Activated naive CD8-positive, alpha-beta T cell (primary cell): ENCODE measurements around the gene SELPLG.
"Not testable (repeated sequence)": the region's sequence is repeated elsewhere in the genome, so short reads cannot be mapped to it uniquely, and the experiment has no call there.

Experiments
- H3K27ac Mint-ChIP-seq: one replicate; pipeline ENCODE4 v1.8.0; 2021; ENCODE audit warnings: mixed read lengths
- H3K27me3 Mint-ChIP-seq: one replicate; pipeline ENCODE4 v1.8.0; 2021; ENCODE audit warnings: mixed read lengths
- H3K36me3 Mint-ChIP-seq: one replicate; pipeline ENCODE4 v1.8.0; 2021; ENCODE audit warnings: mixed read lengths
- H3K4me1 Mint-ChIP-seq: one replicate; pipeline ENCODE4 v1.8.0; 2021; ENCODE audit warnings: low read depth, mixed read lengths
- H3K4me3 Mint-ChIP-seq: one replicate; pipeline ENCODE4 v1.8.0; 2021; ENCODE audit warnings: mild to moderate bottlenecking, mixed read lengths
- H3K9me3 Mint-ChIP-seq: one replicate; pipeline ENCODE4 v1.8.0; 2021; ENCODE audit warnings: low read depth, mixed read lengths

SELPLG gene

DNA sequence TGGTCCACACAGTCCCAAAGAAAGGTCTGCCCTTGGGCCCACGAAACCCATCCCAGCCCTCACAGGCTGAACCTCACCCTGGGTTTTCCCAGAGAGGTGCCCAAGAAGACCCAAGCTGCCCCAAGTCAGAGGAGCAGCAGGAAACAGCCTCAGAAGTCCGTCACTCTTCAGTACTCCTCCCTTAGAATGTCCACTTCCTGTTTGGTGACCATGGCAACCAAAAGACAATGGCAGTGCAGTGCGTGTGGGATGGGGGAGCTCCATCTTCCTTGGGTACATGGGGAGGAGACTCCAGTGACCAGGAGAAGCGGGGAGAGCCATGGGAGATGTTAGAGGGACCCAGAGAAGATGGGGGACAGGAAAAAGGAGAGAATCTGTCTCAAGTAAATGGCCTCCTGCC lies 11.3 kb downstream of the SELPLG start:
- no peaks in the 10 kb centered on the region for H3K27me3 Mint-ChIP-seq
- H3K4me3 Mint-ChIP-seq: no peak overlapping the region
- peaks cover 63% of the 10 kb centered on the region for H3K4me1 Mint-ChIP-seq
- peak overlapping the region; percentile 97 for H3K27ac Mint-ChIP-seq
- peaks cover 9% of the 10 kb centered on the region for H3K36me3 Mint-ChIP-seq
- no peaks in the 10 kb centered on the region for H3K9me3 Mint-ChIP-seq

DNA sequence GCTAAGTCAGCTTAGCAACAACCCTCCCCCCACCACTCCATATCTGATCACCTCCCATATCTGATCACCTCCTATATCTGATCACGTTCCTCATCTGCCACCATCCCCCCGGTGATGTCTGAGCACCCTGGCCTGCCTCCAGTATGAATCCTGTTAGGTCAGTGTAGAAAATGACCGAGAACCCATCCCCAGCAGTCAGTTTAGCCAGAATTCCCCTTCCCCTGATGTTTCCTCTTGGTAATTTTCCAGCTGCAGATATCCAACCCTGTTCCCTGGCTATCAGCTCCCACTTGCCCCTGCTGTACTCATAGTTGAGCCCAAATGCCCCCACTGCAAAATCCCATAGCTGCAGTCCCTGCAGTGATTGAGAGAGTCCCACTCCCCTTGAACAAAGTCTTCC lies 12.5 kb downstream of the SELPLG start:
- no peak overlapping the region for H3K4me3 Mint-ChIP-seq
- H3K27ac Mint-ChIP-seq: peak overlapping the region; percentile 97
- peaks cover 9% of the 10 kb centered on the region for H3K36me3 Mint-ChIP-seq
- no peaks in the 10 kb centered on the region for H3K9me3 Mint-ChIP-seq
- peaks cover 71% of the 10 kb centered on the region for H3K4me1 Mint-ChIP-seq
- H3K27me3 Mint-ChIP-seq: no peaks in the 10 kb centered on the region

DNA sequence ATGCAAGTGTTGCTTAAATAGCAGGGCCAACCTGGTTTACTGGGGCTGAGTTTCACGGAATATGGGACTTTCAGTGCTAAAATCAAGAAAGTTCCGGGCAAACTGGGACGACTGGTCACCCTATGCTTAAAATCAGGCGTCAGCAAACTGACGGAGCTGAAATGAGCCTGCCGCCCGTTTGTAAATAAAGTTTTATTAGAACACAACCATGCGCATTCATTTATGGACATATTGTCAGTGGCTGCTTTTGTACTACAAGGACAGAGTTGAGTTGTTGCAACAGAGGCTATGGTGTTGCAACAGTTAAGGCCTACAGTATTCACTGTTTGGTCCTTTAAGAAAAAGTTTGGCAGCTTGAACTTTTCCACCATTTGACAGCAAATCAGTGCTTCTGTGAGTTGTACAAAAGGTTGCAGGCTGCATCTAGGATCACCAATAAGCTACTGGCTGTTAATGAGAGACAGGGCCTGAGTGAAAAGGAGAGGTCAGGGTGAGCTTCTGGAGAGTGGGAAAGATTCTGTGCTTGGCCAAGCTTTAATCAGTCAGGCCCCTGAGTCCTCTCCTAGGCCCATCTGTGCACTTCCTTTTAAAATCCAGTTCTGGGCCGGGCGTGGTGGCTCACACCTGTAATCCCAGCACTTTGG lies 13.3 kb downstream of the SELPLG start:
- Mint-ChIP-seq H3K4me1 (peaks cover 70% of the 10 kb centered on the region), H3K9me3 (no peaks in the 10 kb centered on the region), H3K27ac (peak overlapping the region; percentile 47), H3K4me3 (no peak overlapping the region), H3K36me3 (peaks cover 9% of the 10 kb centered on the region), H3K27me3 (no peaks in the 10 kb centered on the region)

DNA sequence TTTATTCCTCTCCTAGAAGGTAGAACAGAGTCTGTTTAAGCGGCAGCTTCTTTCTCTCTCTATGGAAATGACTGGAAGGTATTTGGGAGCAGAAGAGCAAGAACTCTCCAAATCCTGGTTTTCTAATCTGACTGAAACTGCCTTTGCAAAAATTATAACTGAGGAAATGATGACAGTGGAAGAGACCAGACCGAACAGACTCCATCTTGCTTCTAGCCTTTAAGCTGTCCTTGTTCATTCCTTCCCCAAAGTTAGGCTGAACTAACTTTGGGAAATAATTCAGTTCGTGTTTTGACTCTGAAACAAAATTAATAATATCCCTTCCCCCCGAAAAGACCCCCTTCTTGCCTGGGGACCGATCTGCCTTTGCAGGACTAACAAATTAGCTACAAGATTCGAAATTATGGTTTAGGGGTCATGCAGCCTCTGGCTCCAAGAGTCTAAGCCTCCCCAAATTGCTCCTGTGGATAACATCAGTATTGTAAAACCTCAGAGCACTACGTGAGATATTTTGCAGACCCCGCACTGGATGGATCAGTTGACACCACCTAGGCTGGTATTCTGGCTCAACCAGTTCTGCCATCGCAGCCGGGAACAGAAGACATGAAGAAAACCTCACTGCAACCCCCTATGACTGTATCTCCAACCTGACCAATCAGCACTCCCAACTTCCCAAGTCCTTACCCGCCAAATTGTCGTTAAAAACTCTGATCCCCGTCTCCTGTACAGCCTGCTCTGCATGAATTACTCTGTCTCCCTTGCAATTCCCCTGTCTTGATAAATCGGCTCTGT lies 14.1 kb downstream of the SELPLG start:
- Mint-ChIP-seq H3K4me3 (no peak overlapping the region), H3K27me3 (no peaks in the 10 kb centered on the region), H3K27ac (peak overlapping the region; percentile 47), H3K4me1 (peaks cover 68% of the 10 kb centered on the region), H3K9me3 (no peaks in the 10 kb centered on the region), H3K36me3 (peaks cover 6% of the 10 kb centered on the region)

GRCh38 chr12:108618953-108619274 lies 14.8 kb downstream of the SELPLG start:
- H3K27ac Mint-ChIP-seq: peak overlapping the region; percentile 47
- not testable (repeated sequence) for H3K9me3 Mint-ChIP-seq, H3K27me3 Mint-ChIP-seq, H3K4me3 Mint-ChIP-seq, H3K36me3 Mint-ChIP-seq
- peaks cover 68% of the 10 kb centered on the region for H3K4me1 Mint-ChIP-seq

- no peaks in the 10 kb centered on the region for H3K9me3 Mint-ChIP-seq
- H3K27me3 Mint-ChIP-seq: no peaks in the 10 kb centered on the region
- peaks cover 68% of the 10 kb centered on the region for H3K4me1 Mint-ChIP-seq
- H3K4me3 Mint-ChIP-seq: no peak overlapping the region
- H3K27ac Mint-ChIP-seq: peak overlapping the region; percentile 74
- peaks cover 6% of the 10 kb centered on the region for H3K36me3 Mint-ChIP-seq
Observed at GRCh38 chr12:108618079-108618952, 15.4 kb downstream of the SELPLG start.

DNA sequence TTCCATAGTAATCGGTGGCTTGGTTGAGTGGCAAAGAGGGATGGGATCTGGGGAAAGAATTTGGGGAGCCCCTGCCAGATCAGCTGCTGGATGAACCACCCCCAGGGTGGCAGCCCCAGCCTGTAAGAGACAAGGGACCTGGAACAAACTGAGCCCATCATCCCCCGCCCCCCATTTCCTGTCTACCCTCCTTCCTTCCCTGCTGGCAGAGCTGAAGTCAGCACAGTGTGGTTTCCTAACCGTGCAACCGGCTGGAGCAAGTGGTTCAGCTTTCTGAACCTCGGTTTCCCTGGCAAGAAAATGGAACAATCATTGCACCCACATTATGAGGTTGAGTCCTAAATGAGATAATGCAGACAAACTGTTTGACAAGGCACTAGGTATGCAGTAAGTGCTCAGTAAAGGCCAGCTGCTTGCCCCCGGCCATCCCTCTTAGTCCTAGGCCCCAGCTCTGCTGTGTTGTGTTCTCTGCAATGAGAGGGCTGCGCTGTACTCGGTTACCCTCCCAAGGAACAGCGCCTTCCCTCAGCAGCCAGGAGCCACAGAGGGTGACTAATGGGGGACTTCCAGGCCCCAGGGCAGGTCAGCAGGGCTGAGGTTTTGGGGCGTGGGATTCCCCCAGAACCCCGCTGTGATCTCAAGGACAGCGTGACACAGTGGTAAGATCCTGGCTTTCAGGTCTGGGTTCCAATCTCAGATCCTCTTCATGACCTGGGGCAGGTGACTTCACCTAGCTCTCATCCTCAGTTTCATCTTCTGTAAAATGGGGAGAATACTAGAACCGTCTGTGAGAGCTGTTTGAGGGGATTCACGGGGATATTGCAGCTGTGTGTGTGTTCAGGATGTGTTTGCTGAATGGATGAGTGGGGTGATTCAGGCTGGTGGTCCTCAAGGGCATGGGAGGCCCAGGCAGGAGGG lies 16.5 kb downstream of the SELPLG start:
- Mint-ChIP-seq H3K4me1 (peaks cover 68% of the 10 kb centered on the region), H3K4me3 (peak overlapping the region; percentile 67), H3K27me3 (no peaks in the 10 kb centered on the region), H3K9me3 (no peaks in the 10 kb centered on the region), H3K36me3 (peaks cover 4% of the 10 kb centered on the region), H3K27ac (peak overlapping the region; percentile 97)

GRCh38 chr12:108616359-108616758 lies 17.3 kb downstream of the SELPLG start:
- Mint-ChIP-seq H3K27me3 (no peaks in the 10 kb centered on the region), H3K36me3 (peaks cover 3% of the 10 kb centered on the region), H3K4me3 (peak overlapping the region; percentile 67)

GRCh38 chr12:108615918-108616317 lies 17.8 kb downstream of the SELPLG start:
- Mint-ChIP-seq H3K36me3 (no peaks in the 10 kb centered on the region), H3K4me1 (peaks cover 65% of the 10 kb centered on the region), H3K9me3 (no peaks in the 10 kb centered on the region), H3K4me3 (peak overlapping the region; percentile 67), H3K27ac (peak overlapping the region; percentile 97), H3K27me3 (no peaks in the 10 kb centered on the region)

More at GRCh38 chr12:108616359-108616758, 17.3 kb downstream of the SELPLG start:
- Mint-ChIP-seq H3K27ac (peak overlapping the region; percentile 97), H3K9me3 (no peaks in the 10 kb centered on the region), H3K4me1 (peaks cover 69% of the 10 kb centered on the region)

DNA sequence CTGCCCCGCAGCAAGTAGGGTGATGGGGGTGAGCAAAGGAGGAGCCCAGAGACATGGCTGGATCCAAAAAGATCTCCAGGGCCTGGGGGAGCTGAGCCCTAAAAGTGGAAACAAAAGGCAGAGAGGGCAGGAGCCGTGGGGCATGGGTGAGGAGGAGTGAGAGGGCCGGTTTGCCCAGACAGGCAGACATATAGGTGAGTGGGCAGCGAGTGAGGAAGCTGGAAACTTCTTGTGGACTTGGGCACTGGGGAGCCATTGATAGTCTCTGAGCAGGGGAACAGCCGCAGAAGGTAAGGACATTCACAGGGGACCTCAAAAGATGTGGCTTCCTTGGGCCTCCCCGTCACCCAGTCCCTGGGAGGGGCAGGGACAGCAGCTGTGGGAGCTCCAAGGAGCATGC lies 19.1 kb downstream of the SELPLG start:
- Mint-ChIP-seq H3K27ac (peak overlapping the region; percentile 46), H3K9me3 (no peaks in the 10 kb centered on the region), H3K4me3 (no peak overlapping the region), H3K4me1 (peaks cover 55% of the 10 kb centered on the region), H3K27me3 (no peaks in the 10 kb centered on the region), H3K36me3 (no peaks in the 10 kb centered on the region)

DNA sequence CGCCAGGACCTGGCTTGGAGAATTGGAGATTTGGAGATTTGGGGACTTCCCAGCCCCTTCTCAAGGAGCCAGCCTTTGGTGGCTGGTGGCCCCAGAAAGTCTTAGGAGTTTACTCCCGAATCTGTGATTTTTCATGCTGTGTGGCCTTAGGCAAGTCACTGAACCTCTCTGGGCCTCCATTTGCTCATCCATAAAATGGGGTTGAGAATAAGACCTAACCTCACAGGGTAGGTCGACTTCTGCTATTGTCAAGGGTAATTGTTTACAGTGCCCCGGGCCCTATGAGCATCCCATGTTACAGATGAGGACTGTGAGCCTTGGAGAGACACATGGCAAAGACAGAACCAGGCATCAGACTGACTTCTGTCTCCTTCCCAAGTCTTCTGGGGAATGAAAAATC lies 19.7 kb downstream of the SELPLG start:
- H3K4me1 Mint-ChIP-seq: peaks cover 50% of the 10 kb centered on the region
- H3K27me3 Mint-ChIP-seq: no peaks in the 10 kb centered on the region

DNA sequence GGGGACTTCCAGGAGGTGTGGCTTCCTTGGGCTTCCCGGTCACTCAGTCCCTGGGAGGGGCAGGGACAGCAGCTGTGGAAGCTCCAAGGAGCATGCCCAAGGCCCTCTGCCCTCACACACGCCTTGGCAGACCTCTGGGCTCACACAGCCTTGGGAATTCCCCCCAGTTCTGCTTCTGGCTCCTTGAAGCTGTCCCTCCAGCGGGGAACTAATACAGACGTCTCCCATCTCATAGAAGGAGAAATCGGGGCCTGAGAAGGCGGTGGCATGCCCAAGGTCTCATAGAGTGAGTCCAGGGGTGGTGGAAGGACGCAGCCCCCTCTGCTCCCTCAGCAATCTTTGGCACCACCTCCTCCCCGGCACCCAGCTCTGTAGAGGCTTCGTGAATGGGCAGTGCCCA lies 20.1 kb downstream of the SELPLG start:
- H3K4me1 Mint-ChIP-seq: peaks cover 47% of the 10 kb centered on the region
- no peaks in the 10 kb centered on the region for H3K9me3 Mint-ChIP-seq
- H3K4me3 Mint-ChIP-seq: no peak overlapping the region
- no peaks in the 10 kb centered on the region for H3K36me3 Mint-ChIP-seq
- H3K27me3 Mint-ChIP-seq: no peaks in the 10 kb centered on the region
- no peak overlapping the region for H3K27ac Mint-ChIP-seq

More for the DNA sequence above, 19.7 kb downstream of the SELPLG start:
- no peak overlapping the region for H3K4me3 Mint-ChIP-seq
- no peaks in the 10 kb centered on the region for H3K9me3 Mint-ChIP-seq
- H3K36me3 Mint-ChIP-seq: no peaks in the 10 kb centered on the region
- peak overlapping the region; percentile 46 for H3K27ac Mint-ChIP-seq

DNA sequence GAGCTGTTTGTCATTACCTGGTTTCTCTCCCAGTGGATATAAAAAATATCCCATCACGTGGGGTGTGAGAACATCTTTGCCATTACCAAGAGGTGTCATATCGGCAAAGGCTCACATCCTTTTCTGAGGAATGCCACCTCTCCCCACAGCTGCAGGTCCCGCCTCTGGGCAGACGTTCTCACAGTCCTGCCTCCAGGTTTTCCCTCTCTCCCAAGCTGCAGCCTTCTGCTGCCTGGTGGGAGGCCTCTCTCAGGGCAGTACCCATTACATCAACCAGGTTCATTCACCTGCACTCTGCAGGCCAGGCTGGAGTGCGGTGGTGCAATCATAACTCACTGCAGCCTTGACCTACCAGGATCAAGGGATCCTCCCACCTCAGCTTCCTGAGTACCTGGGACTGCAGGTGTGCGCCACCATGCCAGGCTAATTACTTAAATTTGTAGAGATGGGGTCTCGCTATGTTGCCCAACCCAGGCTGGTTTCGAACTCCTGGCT lies 20.9 kb downstream of the SELPLG start:
- H3K27ac Mint-ChIP-seq: no peak overlapping the region
- peaks cover 40% of the 10 kb centered on the region for H3K4me1 Mint-ChIP-seq
- H3K4me3 Mint-ChIP-seq: no peak overlapping the region

DNA sequence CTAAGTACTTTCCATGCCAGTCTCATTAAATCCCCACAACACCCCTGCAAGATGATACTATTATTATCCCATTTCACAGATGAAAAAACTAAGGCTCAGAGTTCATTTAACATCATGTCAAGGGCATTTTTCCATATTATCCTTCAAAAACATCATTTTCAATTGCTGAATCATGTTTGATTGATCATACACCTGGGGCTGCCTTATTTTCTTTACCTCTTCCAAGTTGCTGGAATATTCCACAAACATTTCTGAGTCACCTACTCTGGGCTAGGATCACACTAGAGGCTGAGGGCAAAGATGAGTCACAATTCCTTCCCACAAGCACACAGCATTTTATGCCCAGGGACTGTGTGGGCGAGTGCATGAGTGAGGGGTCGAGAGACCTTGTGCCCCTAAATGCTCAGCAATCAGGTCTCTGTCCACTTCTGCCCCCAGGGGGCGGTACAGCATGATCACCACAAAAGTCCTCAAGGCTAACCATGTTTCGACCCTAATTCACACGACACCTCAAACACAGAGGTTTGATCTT lies 21.7 kb downstream of the SELPLG start:
- H3K4me1 Mint-ChIP-seq: peaks cover 31% of the 10 kb centered on the region
- no peaks in the 10 kb centered on the region for H3K27me3 Mint-ChIP-seq
- no peaks in the 10 kb centered on the region for H3K36me3 Mint-ChIP-seq
- H3K9me3 Mint-ChIP-seq: no peaks in the 10 kb centered on the region
- H3K4me3 Mint-ChIP-seq: no peak overlapping the region
- H3K27ac Mint-ChIP-seq: peak overlapping the region; percentile 58

More for the DNA sequence above, 20.9 kb downstream of the SELPLG start:
- Mint-ChIP-seq H3K9me3 (no peaks in the 10 kb centered on the region), H3K27me3 (no peaks in the 10 kb centered on the region), H3K36me3 (no peaks in the 10 kb centered on the region)
